HG03432 (cell line): ENCODE data around the gene CLIC5.
"Not testable (repeated sequence)": the region's sequence is repeated elsewhere in the genome, so short reads cannot be mapped to it uniquely, and the experiment has no call there.

ENCODE experiments used
- ATAC-seq: cut with Tn5 transposase; IDR thresholded peaks from one replicate; pipeline ENCODE4 v1.9.1; 2021; ENCODE audit warnings: mild to moderate bottlenecking, moderate library complexity; ENCODE audit not compliant: unreplicated experiment

Gene CLIC5

GRCh38 chr6:45929421-45930361 is 86.0 kb downstream of the CLIC5 start:
- ATAC-seq: no peak

- ATAC-seq: no peak
Observed at GRCh38 chr6:45928721-45929305, 86.8 kb downstream of the CLIC5 start.

GRCh38 chr6:45927421-45928320 is 88.0 kb downstream of the CLIC5 start:
- no peak for ATAC-seq

- ATAC-seq: not testable (repeated sequence)
Observed at GRCh38 chr6:45926423-45926822, 89.2 kb downstream of the CLIC5 start.

GRCh38 chr6:45924763-45925342 is 90.8 kb downstream of the CLIC5 start:
- no peak for ATAC-seq

GRCh38 chr6:45923831-45924391 is 91.7 kb downstream of the CLIC5 start:
- peak; percentile 72 for ATAC-seq

- peak; percentile 34 for ATAC-seq
Observed at GRCh38 chr6:45922728-45923351, 92.8 kb downstream of the CLIC5 start.

- ATAC-seq: no peak
Observed at GRCh38 chr6:45921691-45922281, 93.9 kb downstream of the CLIC5 start.

- ATAC-seq: peak; percentile 76
Observed at GRCh38 chr6:45920819-45921511, 94.7 kb downstream of the CLIC5 start.

- ATAC-seq: no peak
Observed at GRCh38 chr6:45917439-45917838, 98.2 kb downstream of the CLIC5 start.

GRCh38 chr6:45916692-45917091 is 99.0 kb downstream of the CLIC5 start:
- no peak for ATAC-seq

- no peak for ATAC-seq
Observed at GRCh38 chr6:45915780-45916468, 99.7 kb downstream of the CLIC5 start.

- ATAC-seq: no peak
Observed at GRCh38 chr6:45911691-45912090, 104.0 kb downstream of the CLIC5 start.

- no peak for ATAC-seq
Observed at GRCh38 chr6:45903959-45904358, 111.7 kb downstream of the CLIC5 start.

- no peak for ATAC-seq
Observed at GRCh38 chr6:45902984-45903383, 112.7 kb downstream of the CLIC5 start.

GRCh38 chr6:45901767-45902650 is 113.7 kb downstream of the CLIC5 start:
- no peak for ATAC-seq
